SH-SY5Y (cell line): ENCODE data around the gene HTR3B.

Experiments
- GATA2 ChIP-seq: IDR thresholded peaks from 2 replicates; pipeline ENCODE4 v1.6.1; 2011; ENCODE audit warnings: mild to moderate bottlenecking, low read depth, low read length
- GATA3 ChIP-seq: IDR thresholded peaks from 2 replicates; pipeline ENCODE4 v1.6.1; 2011; ENCODE audit warnings: low read depth, mild to moderate bottlenecking, low read length, moderate library complexity

The HTR3B gene

GRCh38 chr11:113907152-113907551, 2.6 kb downstream of the HTR3B start:
- TF ChIP-seq GATA3 (no peak), GATA2 (no peak)

- TF ChIP-seq GATA2 (no peak), GATA3 (no peak)
Measured at GRCh38 chr11:113907681-113908080, 3.1 kb downstream of the HTR3B start.

- TF ChIP-seq GATA2 (no peak), GATA3 (no peak)
Measured at GRCh38 chr11:113908098-113908497, 3.5 kb downstream of the HTR3B start.

DNA sequence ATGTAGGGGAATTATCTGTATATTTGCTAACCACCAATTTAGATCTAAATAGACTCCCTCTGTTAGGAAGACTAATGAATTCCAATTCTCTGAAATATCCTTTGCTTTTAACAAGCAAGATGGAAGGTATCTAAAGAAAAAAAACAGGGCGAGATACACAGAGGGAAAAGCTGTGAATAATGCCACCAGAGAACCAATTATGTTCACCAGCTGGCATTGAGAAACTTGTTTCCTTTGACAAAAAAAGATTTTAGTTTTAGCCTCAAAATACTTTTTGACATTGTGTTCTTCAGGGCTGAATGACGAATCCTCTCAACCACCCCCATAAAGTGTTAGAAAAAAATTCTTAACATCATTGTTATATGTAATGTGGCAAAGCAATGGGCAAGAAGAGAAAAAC, 19.0 kb downstream of the HTR3B start:
- TF ChIP-seq GATA2 (no peak), GATA3 (no peak)

DNA sequence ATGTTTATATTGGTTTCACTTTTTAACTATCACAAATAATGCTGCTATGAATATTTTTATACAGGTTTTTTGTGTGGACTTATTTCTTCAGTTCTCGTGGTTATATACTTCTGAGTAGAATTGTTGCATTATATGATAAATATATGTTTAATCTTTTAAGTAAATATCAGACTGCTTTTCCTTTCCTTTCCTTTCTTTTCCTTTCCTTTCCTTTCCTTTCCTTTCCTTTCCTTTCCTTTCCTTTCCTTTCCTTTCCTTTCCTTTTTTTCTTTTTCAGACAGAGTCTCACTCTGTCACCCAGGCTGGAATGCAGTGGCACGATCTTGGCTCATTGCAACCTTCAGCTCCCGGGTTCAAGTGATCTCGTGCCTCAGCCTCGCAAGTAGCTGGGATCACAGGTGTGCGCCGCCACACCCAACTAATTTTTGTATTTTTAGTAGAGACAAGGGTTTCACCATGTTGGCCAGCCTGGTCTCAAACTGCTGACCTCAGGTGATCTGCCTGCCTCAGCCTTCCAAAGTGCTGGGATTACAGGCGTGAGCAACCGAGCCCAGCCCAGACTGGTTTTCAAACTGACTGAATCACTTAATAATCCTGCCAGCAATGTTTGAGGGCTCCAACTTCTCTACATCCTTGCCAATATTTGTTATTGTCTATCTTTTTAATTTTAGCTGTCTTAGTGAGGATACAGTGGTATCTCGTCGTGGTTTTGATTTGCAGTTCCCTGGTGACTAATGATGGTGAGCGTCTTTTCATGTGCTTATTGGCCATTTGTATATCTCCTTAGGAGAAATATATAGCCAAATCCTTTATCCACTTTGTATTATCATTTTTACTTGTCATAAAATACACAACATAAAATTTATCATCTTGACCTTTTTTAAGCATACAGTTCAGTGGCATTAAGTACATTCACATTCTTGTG, 21.9 kb downstream of the HTR3B start:
- TF ChIP-seq GATA2 (no peak), GATA3 (no peak)

- TF ChIP-seq GATA3 (no peak), GATA2 (no peak)
Measured at GRCh38 chr11:113928311-113928710, 23.7 kb downstream of the HTR3B start.

GRCh38 chr11:113932788-113933187, 28.2 kb downstream of the HTR3B start:
- no peak for TF ChIP-seq GATA3
- no peak for TF ChIP-seq GATA2

DNA sequence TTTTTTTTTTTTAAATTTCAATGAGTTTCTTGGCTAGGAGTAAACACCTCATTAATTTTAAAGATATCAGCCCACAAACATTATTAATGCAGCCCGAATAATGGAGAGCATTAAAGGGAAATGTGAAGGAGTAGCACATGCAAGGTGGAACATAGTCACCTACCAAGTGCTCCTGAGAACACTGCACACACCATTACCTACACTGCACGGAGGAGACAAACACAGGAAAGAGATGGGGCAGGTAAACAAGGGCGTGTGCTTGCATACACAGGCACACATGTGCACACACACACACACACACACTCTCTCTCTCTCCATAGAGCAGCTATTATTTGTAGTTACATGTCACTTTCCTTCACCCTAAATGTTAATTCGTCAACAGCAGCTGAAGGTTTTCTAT, 30.2 kb downstream of the HTR3B start:
- TF ChIP-seq GATA2 (no peak), GATA3 (no peak)

DNA sequence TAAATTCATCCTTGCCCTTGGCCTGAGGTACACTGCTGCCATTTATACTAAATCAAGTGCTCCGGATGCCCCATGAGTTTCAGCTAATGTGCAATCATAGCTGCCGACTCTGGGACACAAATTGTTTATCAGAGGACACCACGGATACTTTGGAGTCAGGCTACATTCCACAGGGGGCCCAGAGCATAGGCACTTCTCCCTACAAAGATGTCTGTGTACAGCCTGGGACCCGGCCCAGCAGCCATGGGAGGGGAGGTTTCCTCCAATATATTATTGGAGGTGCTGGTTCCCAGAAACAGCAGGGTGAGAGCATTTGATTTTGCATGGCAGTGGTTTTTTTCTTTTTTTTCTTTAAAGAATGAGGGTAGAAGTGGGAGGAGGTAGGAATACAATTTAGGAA, 31.3 kb downstream of the HTR3B start:
- TF ChIP-seq GATA2 = no peak
- TF ChIP-seq GATA3 = no peak

DNA sequence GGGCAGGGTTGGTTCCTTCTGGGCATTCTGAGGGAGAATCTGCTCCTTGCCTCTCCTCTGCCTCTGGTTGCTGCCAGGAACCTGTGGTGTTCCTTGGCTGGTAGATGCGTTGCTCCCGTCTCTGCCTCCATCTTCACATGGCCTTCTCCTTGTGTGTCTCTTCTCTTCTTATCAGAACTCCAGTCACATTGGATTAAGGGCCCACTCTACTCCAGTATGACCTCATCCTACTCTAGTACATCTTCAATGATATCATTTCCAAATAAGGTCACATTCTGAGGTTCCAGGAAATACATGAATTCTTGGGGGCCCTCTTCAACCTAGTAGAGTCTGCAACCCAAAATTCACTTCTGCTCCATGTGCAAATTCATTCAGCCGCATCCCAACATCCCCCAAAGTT, 33.3 kb downstream of the HTR3B start:
- TF ChIP-seq GATA2 = no peak
- no peak for TF ChIP-seq GATA3

- TF ChIP-seq GATA3 = no peak
- no peak for TF ChIP-seq GATA2
Measured at GRCh38 chr11:113942256-113942655, 37.7 kb downstream of the HTR3B start.

- TF ChIP-seq GATA2 = no peak
- TF ChIP-seq GATA3 = no peak
Measured at GRCh38 chr11:113947994-113948393, 43.4 kb downstream of the HTR3B start.

- TF ChIP-seq GATA3 (no peak), GATA2 (no peak)
Measured at GRCh38 chr11:113949891-113950290, 45.3 kb downstream of the HTR3B start.

GRCh38 chr11:113951537-113951936, 46.9 kb downstream of the HTR3B start:
- TF ChIP-seq GATA2 (no peak), GATA3 (no peak)

DNA sequence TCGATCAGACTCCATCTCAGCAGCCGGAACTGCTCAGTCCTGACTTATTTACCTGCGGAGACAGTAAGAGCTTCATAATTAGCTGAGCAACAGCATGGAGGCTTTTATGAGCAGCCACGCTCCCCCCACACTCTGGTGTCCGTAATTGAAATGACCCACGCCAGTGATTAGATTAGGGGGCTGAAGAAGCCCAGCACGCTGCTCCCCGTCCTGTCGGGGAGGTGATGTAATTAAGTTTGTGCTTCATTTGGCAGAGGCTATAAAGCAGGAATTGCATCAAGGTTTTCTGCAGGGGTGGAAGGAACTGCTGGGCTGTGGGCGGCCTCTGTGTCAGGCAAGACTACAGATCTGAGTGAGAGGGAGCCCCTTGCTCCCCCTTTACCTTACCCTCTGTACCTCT, 47.5 kb downstream of the HTR3B start:
- no peak for TF ChIP-seq GATA3
- TF ChIP-seq GATA2 = no peak

- TF ChIP-seq GATA2 (no peak), GATA3 (no peak)
Measured at GRCh38 chr11:113952588-113952987, 48.0 kb downstream of the HTR3B start.

DNA sequence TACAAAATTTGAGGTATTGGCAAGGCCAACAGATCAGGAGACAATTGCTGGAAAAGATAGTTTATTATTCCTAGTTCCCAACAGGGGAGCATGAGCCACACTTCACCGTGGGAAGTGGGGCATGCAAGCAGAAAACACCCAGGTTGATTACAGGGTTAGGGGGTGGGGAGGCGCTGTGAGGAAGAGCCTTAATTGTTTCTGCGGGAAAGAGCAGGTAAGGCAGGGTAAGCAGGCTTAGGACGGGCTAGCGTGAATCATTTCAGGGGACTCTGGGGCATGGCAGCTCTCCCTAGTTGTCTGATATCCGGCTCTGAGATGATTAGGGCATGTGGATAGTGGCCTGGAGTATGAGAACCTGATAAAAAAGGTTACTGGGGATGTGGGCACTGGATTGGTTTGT, 49.6 kb downstream of the HTR3B start:
- TF ChIP-seq GATA3 (no peak), GATA2 (no peak)

DNA sequence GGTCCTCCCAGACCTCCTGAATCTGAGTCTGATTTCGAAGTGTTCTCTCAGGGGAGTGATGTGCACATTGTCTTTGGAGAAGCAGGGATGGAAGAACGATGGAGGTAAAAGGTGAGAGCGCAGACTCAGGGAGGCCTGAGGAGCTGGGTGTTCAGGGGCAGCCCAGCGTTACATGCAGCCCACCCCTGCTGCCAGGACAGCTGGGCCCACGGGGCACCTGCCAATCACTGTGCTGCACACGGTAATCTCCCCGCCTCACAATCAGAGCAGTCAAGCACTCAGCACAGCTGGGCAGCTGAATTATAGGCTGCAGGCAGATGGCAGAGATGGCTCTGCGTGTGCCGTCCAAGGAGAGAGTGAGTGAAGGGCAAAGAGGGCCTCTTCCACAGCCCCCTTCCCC, 52.4 kb downstream of the HTR3B start:
- TF ChIP-seq GATA2 (no peak), GATA3 (no peak)
